ENCODE results near the gene RNASEH2C.

- TF ChIP-seq EZH2 (IDR thresholded peaks at IDR 0.05; ENCODE audit: low read length, unreplicated experiment) (no peak), CTCF (conservative IDR thresholded peaks at IDR 0.05; ENCODE audit: low read depth, low read length) (no peak)
Measured at GRCh38 chr11:65742353-65742752, 21.8 kb upstream of the RNASEH2C start.

All from PC-3 (cell line).